Astrocyte (in vitro differentiated cells and primary cell): ENCODE results near the gene FEZ2. TPM values are rescaled to one million over a fixed set of nuclear protein-coding genes. Genes with fewer than 3 reads are reported as not detected.
A peak's percentile ranks its signal among the peaks of the same experiment; 100 is the strongest.

Experiments
- DNase-seq: peaks from one replicate; pipeline ENCODE4 v3.0.0-alpha.2; 2010; ENCODE audit warnings: low read depth
- FAIRE-seq: peaks from 2 replicates; lab custom pipeline; 2011; peaks lifted over from hg19 to GRCh38; lab: Jason Lieb, UNC
- H2AFZ ChIP-seq: 2 replicates; pipeline ENCODE4 v1.6.0; 2012; ENCODE audit warnings: low read depth, low read length, inconsistent platforms
- H3K27ac ChIP-seq: 2 replicates; pipeline ENCODE4 v1.5.1; 2011; ENCODE audit warnings: low read depth, low read length, inconsistent platforms
- H3K27me3 ChIP-seq: 2 replicates; pipeline ENCODE4 v1.6.0; 2011; ENCODE audit warnings: low read length, inconsistent platforms; ENCODE audit not compliant: insufficient read depth
- H3K36me3 ChIP-seq: 2 replicates; pipeline ENCODE4 v1.5.1; 2011; ENCODE audit warnings: low read length, inconsistent platforms; ENCODE audit not compliant: insufficient read depth
- H3K4me1 ChIP-seq: 2 replicates; pipeline ENCODE4 v1.5.1; 2011; ENCODE audit warnings: low read length, inconsistent platforms; ENCODE audit not compliant: insufficient read depth
- H3K4me2 ChIP-seq: 2 replicates; pipeline ENCODE4 v1.6.0; 2012; ENCODE audit warnings: low read length, inconsistent platforms
- H3K4me3 ChIP-seq: 2 replicates; pipeline ENCODE4 v1.5.1; 2011; ENCODE audit warnings: low read depth, mild to moderate bottlenecking, low read length, inconsistent platforms; ENCODE audit not compliant: insufficient read depth
- H3K79me2 ChIP-seq: 2 replicates; pipeline ENCODE4 v1.6.0; 2012; ENCODE audit warnings: mild to moderate bottlenecking, low read length, inconsistent platforms; ENCODE audit not compliant: insufficient read depth
- H3K9ac ChIP-seq: 2 replicates; pipeline ENCODE4 v1.6.0; 2012; ENCODE audit warnings: mild to moderate bottlenecking, low read length, inconsistent platforms
- H3K9me3 ChIP-seq: 2 replicates; pipeline ENCODE4 v1.5.1; 2012; ENCODE audit warnings: low read depth, mild to moderate bottlenecking, low read length, inconsistent platforms; ENCODE audit not compliant: insufficient read depth
- H4K20me1 ChIP-seq: 2 replicates; pipeline ENCODE4 v1.6.0; 2012; ENCODE audit warnings: low read length, inconsistent platforms; ENCODE audit not compliant: insufficient read depth
- H3K27ac Mint-ChIP-seq: one replicate; pipeline ENCODE4 v1.8.0; 2021; ENCODE audit warnings: mild to moderate bottlenecking, mixed read lengths; ENCODE audit not compliant: unreplicated experiment
- H3K27me3 Mint-ChIP-seq: one replicate; pipeline ENCODE4 v1.8.0; 2021; ENCODE audit warnings: low read depth, mixed read lengths; ENCODE audit not compliant: unreplicated experiment
- H3K36me3 Mint-ChIP-seq: one replicate; pipeline ENCODE4 v1.8.0; 2021; ENCODE audit warnings: low read depth, mixed read lengths; ENCODE audit not compliant: unreplicated experiment
- H3K4me1 Mint-ChIP-seq: one replicate; pipeline ENCODE4 v1.8.0; 2021; ENCODE audit warnings: low read depth, mixed read lengths; ENCODE audit not compliant: unreplicated experiment
- H3K4me3 Mint-ChIP-seq: one replicate; pipeline ENCODE4 v1.8.0; 2021; ENCODE audit warnings: mild to moderate bottlenecking, moderate library complexity, mixed read lengths; ENCODE audit not compliant: unreplicated experiment
- H3K9me3 Mint-ChIP-seq: one replicate; pipeline ENCODE4 v1.8.0; 2021; ENCODE audit warnings: mild to moderate bottlenecking, mixed read lengths; ENCODE audit not compliant: unreplicated experiment
- CTCF ChIP-seq: IDR thresholded peaks from 2 replicates; pipeline ENCODE4 v1.5.1; 2011; ENCODE audit warnings: low read depth, mild to moderate bottlenecking, inconsistent platforms, low read length, moderate library complexity; ENCODE audit not compliant: insufficient read depth
- EZH2 ChIP-seq: IDR thresholded peaks from 2 replicates; pipeline ENCODE4 v1.6.1; 2012; ENCODE audit warnings: mild to moderate bottlenecking, low read length, inconsistent platforms; ENCODE audit not compliant: insufficient read depth
- total RNA-seq: library from RNA; stranded (reverse); gene quantifications from 2 replicates; pipeline ENCODE4 v1.2.1, GENCODE V29; 2021

Gene FEZ2
- total RNA-seq, 1 donor from 2014 or later = 45.0 TPM

DNA sequence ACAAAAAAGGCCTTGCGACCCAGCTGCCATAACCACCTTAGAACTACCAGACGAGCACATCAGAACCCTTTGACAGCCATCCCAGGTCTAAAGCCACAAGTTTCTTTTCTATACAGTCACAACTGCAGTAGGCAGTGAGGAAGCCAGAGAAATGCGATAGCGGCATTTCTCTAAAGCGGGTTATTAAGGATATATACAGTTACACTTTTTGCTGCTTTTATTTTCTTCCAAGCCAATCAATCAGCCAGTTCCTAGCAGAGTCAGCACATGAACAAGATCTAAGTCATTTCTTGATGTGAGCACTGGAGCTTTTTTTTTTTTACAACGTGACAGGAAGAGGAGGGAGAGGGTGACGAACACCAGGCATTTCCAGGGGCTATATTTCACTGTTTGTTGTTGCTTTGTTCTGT is 48.8 kb downstream of the FEZ2 start:
- peaks cover 7% of the 10 kb centered on the region for H4K20me1 ChIP-seq
- H3K4me3 ChIP-seq = no peak overlapping the region
- TF ChIP-seq EZH2 = no peak
- peaks cover 71% of the 10 kb centered on the region for H3K36me3 ChIP-seq
- Mint-ChIP-seq H3K9me3 (no peaks in the 10 kb centered on the region), H3K4me1 (peaks cover 18% of the 10 kb centered on the region), H3K27me3 (no peaks in the 10 kb centered on the region), H3K36me3 (peaks cover 8% of the 10 kb centered on the region), H3K27ac (peak overlapping the region; percentile 72), H3K4me3 (peak overlapping the region; percentile 28)
- FAIRE-seq (peak; percentile 54), DNase-seq (no peak)
- H2AFZ ChIP-seq = no peak overlapping the region
- no peaks in the 10 kb centered on the region for H3K4me1 ChIP-seq
- H3K4me2 ChIP-seq = no peak overlapping the region
- no peaks in the 10 kb centered on the region for H3K9me3 ChIP-seq
- H3K27me3 ChIP-seq = no peaks in the 10 kb centered on the region
- peak overlapping the region; percentile 24 for H3K27ac ChIP-seq
- no peaks in the 10 kb centered on the region for H3K79me2 ChIP-seq
- no peak overlapping the region for H3K9ac ChIP-seq

- Histone ChIP-seq H3K9me3 (no peaks in the 10 kb centered on the region), H3K4me1 (no peaks in the 10 kb centered on the region), H3K4me3 (no peak overlapping the region), H2AFZ (no peak overlapping the region), H3K36me3 (peaks cover 70% of the 10 kb centered on the region), H3K27ac (no peak overlapping the region), H3K79me2 (no peaks in the 10 kb centered on the region), H3K27me3 (no peaks in the 10 kb centered on the region), H4K20me1 (peaks cover 7% of the 10 kb centered on the region), H3K9ac (no peak overlapping the region), H3K4me2 (no peak overlapping the region)
- no peak overlapping the region for H3K27ac Mint-ChIP-seq
- no peak for TF ChIP-seq EZH2
- TF ChIP-seq CTCF = no peak
- no peaks in the 10 kb centered on the region for H3K27me3 Mint-ChIP-seq
- peak; percentile 13 for FAIRE-seq
- no peak for DNase-seq
- H3K4me1 Mint-ChIP-seq = peaks cover 18% of the 10 kb centered on the region
- H3K4me3 Mint-ChIP-seq = no peak overlapping the region
- H3K36me3 Mint-ChIP-seq = peaks cover 8% of the 10 kb centered on the region
- no peaks in the 10 kb centered on the region for H3K9me3 Mint-ChIP-seq
These were observed 50.1 kb downstream of the FEZ2 start for GRCh38 chr2:36547906-36548305.

DNA sequence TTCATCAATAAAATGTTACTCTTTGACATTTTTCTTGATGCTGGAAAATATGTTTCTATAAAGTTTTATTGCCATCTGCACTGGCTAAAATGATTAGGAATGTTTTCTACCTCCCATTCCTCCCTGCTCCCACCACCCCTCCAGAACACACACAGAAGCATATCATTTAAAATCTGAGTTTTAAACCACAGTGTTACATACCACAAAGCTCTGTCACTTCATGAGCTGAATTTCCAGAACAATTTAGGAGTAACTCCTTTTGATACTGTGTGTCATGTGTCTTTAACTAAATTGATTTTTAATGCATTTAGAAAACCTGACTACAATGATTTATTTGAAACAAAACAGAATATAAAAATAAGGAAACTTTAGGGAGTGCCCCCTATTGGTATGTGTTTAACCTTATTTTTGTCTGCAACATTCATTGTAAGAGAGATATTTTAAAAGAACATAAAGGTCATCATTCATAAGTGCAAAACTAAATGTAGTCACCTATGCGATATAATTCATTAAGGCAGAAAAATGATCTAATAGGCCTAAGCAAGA is 52.0 kb downstream of the FEZ2 start:
- Mint-ChIP-seq H3K27me3 (no peaks in the 10 kb centered on the region), H3K36me3 (peaks cover 10% of the 10 kb centered on the region), H3K4me3 (no peak overlapping the region), H3K27ac (no peak overlapping the region), H3K4me1 (peaks cover 28% of the 10 kb centered on the region), H3K9me3 (no peaks in the 10 kb centered on the region)
- DNase-seq = no peak
- no peak overlapping the region for H3K4me3 ChIP-seq
- H3K9me3 ChIP-seq = no peaks in the 10 kb centered on the region
- no peak overlapping the region for H2AFZ ChIP-seq
- H3K79me2 ChIP-seq = no peaks in the 10 kb centered on the region
- H3K4me1 ChIP-seq = peaks cover 7% of the 10 kb centered on the region
- H3K27ac ChIP-seq = peak overlapping the region; percentile 3
- no peak for FAIRE-seq
- H3K4me2 ChIP-seq = no peak overlapping the region
- H4K20me1 ChIP-seq = peaks cover 7% of the 10 kb centered on the region
- H3K27me3 ChIP-seq = no peaks in the 10 kb centered on the region
- TF ChIP-seq CTCF (peak; percentile 13), EZH2 (no peak)
- H3K36me3 ChIP-seq = peaks cover 67% of the 10 kb centered on the region
- H3K9ac ChIP-seq = no peak overlapping the region
